A673 (cell line): ENCODE measurements around the gene IRF2. TPM values are rescaled to one million over a fixed set of nuclear protein-coding genes. Genes with fewer than 3 reads are reported as not detected.
"Not testable (repeated sequence)": the region's sequence is repeated elsewhere in the genome, so short reads cannot be mapped to it uniquely, and the experiment has no call there.

Experiments used
- BruUV-seq: library from RNA; stranded (reverse); fragments of 400-500 nt; replicated peaks from 2 replicates; lab custom pipeline; 2021; lab: Mats Ljungman, UMichigan
- CTCF ChIA-PET: fragments of 300-600 bp; sonication (Branson Sonifier 250); formaldehyde crosslinking; loops from one replicate; lab custom pipeline; 2022; ENCODE audit warnings: antibody characterized with exemption; lab: Charles Lee
- POLR2A ChIA-PET: fragments of 300-600 bp; sonication (Branson Sonifier 250); formaldehyde crosslinking; loops from one replicate; lab custom pipeline; 2022; ENCODE audit warnings: antibody characterized with exemption; ENCODE audit not compliant: low non-redundant PET; lab: Charles Lee
- DNase-seq: peaks from one replicate; pipeline ENCODE4 v3.0.0-alpha.2; 2015; ENCODE audit warnings: low spot score
- H3K27ac ChIP-seq: fragments of 200-600 bp; sonication (generic); 2 replicates; pipeline ENCODE4 v1.5.1; 2016; ENCODE audit warnings: mixed run types, low read depth, mild to moderate bottlenecking, mixed read lengths, antibody characterized with exemption, low read length; ENCODE audit not compliant: poor library complexity, severe bottlenecking
- H3K27me3 ChIP-seq: fragments of 200-600 bp; sonication (generic); replicated peaks from 2 replicates; pipeline ENCODE4 v1.6.1; 2017; ENCODE audit warnings: mixed run types, low read depth, mild to moderate bottlenecking, mixed read lengths, antibody characterized with exemption, low read length; ENCODE audit not compliant: insufficient read depth, poor library complexity
- H3K36me3 ChIP-seq: fragments of 200-600 bp; sonication (generic); 2 replicates; pipeline ENCODE4 v1.6.1; 2016; ENCODE audit warnings: mixed run types, mild to moderate bottlenecking, mixed read lengths, antibody characterized with exemption, low read length; ENCODE audit not compliant: insufficient read depth, poor library complexity, severe bottlenecking
- H3K4me1 ChIP-seq: fragments of 200-600 bp; sonication (generic); 2 replicates; pipeline ENCODE4 v1.6.1; 2017; ENCODE audit warnings: mixed run types, mild to moderate bottlenecking, mixed read lengths, antibody characterized with exemption, low read length; ENCODE audit not compliant: insufficient read depth, poor library complexity, severe bottlenecking
- H3K4me3 ChIP-seq: fragments of 200-600 bp; sonication (generic); 2 replicates; pipeline ENCODE4 v1.5.1; 2016; ENCODE audit warnings: low read depth, mixed run types, mild to moderate bottlenecking, mixed read lengths, low read length; ENCODE audit not compliant: poor library complexity, severe bottlenecking
- H3K9me3 ChIP-seq: fragments of 200-600 bp; sonication (generic); 2 replicates; pipeline ENCODE4 v1.6.1; 2016; ENCODE audit warnings: mixed run types, low read depth, mild to moderate bottlenecking, mixed read lengths, antibody characterized with exemption, low read length; ENCODE audit not compliant: poor library complexity, severe bottlenecking
- EZH2 ChIP-seq: fragments of 200-600 bp; sonication (generic); IDR thresholded peaks from 2 replicates; pipeline ENCODE4 v1.6.1; 2017; ENCODE audit warnings: borderline replicate concordance, low read depth, mild to moderate bottlenecking, mixed read lengths, antibody characterized with exemption, low read length; ENCODE audit not compliant: poor library complexity, severe bottlenecking
- intact Hi-C: fragments of 100-400 bp; cut with micrococcal nuclease; formaldehyde crosslinking; loops from one replicate; pipeline ENCODE4 v1.10.0; 2022; ENCODE audit not compliant: unreplicated experiment
- total RNA-seq: library from RNA; stranded (reverse); gene quantifications from 2 replicates; pipeline ENCODE4 v1.2.3, GENCODE V29; 2021
- TF ChIP-seq, protein P1 (sequence below): fragments of 300-800, 200-600 bp; sonication (generic); conservative IDR thresholded peaks from 2 replicates; pipeline ENCODE4 v1.5.1; 2017; ENCODE audit warnings: low read depth, mild to moderate bottlenecking, antibody characterized with exemption, low read length, moderate library complexity, mixed read lengths

The IRF2 gene
- total RNA-seq, 1 experiment from 2014 or later, result 28.2 TPM

DNA sequence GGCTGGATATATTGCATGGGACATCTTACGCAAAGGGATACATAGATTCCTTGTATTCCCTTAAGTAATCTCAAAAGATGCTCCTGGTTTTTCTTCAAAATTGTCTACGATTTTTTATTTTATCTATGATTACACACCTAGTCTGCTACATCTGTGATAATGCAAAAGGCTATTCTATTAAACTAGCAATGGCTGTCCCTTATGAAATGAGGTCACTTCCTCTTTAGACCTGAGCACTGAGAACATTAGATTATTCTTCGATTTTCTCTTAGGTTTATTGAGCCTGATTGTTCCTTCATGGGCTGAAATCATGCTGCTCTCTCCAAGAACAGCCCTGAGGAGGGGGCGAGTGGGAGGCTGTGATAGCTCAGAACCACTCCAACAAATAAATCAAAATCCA lies 129.9 kb downstream of the IRF2 start:
- POLR2A ChIA-PET, result no interaction called here
- intact Hi-C loops, result no loop called here

DNA sequence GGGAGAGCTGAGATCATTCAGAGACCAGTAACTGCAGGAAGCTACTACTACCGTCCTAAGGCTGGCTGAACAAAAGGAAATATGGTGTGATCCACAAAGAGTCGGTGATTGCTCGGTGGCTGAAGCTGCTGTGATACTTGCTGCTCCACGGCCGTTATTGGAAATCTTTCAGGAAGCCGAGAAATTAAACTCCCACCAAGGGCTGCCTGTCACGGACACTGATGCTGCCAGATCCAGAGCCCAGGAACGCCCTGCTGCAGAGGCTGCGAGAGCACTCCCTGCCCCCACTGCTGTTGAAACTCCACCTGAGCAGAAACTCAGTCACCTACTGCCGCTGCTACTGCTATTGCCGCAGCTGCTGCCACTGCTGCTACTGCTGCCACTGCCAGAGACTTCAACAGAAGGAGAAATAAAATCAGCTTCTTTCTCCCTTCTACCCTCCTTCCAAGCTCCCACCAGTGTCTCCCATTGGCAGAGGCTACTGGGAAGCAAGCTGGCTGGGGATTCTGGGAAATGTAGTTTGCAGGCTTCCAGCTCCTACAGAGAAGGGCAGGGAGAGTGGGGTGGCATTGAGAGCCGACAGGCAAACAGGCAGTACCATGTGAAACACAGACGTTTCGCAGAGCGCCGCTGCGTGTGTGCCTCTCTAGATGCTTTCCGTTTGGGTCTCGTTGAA lies 130.7 kb downstream of the IRF2 start:
- no peaks in the 10 kb centered on the region for H3K9me3 ChIP-seq
- CTCF ChIA-PET, result no interaction called here
- TSS peak; percentile 78 for BruUV-seq
- H3K4me1 ChIP-seq, result peaks cover 25% of the 10 kb centered on the region
- H3K36me3 ChIP-seq, result no peaks in the 10 kb centered on the region
- TF ChIP-seq, protein P1, sequence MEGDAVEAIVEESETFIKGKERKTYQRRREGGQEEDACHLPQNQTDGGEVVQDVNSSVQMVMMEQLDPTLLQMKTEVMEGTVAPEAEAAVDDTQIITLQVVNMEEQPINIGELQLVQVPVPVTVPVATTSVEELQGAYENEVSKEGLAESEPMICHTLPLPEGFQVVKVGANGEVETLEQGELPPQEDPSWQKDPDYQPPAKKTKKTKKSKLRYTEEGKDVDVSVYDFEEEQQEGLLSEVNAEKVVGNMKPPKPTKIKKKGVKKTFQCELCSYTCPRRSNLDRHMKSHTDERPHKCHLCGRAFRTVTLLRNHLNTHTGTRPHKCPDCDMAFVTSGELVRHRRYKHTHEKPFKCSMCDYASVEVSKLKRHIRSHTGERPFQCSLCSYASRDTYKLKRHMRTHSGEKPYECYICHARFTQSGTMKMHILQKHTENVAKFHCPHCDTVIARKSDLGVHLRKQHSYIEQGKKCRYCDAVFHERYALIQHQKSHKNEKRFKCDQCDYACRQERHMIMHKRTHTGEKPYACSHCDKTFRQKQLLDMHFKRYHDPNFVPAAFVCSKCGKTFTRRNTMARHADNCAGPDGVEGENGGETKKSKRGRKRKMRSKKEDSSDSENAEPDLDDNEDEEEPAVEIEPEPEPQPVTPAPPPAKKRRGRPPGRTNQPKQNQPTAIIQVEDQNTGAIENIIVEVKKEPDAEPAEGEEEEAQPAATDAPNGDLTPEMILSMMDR, result no peak
- TF ChIP-seq EZH2, result no peak
- POLR2A ChIA-PET, result no interaction called here
- H3K4me3 ChIP-seq, result peak overlapping the region; percentile 55
- DNase-seq, result peak; percentile 91
- intact Hi-C loops, result no loop called here
- H3K27ac ChIP-seq, result peak overlapping the region; percentile 67
- H3K27me3 ChIP-seq, result no peaks in the 10 kb centered on the region

More for the DNA sequence above, 129.9 kb downstream of the IRF2 start:
- no peak for TF ChIP-seq EZH2
- TF ChIP-seq, protein P1, result no peak
- no peak for DNase-seq
- CTCF ChIA-PET, result no interaction called here
- H3K27ac ChIP-seq, result no peak overlapping the region
- H3K4me1 ChIP-seq, result peaks cover 32% of the 10 kb centered on the region
- no peaks in the 10 kb centered on the region for H3K36me3 ChIP-seq
- H3K27me3 ChIP-seq, result no peaks in the 10 kb centered on the region
- H3K9me3 ChIP-seq, result no peaks in the 10 kb centered on the region
- H3K4me3 ChIP-seq, result no peak overlapping the region
- BruUV-seq, result no TSS peak

DNA sequence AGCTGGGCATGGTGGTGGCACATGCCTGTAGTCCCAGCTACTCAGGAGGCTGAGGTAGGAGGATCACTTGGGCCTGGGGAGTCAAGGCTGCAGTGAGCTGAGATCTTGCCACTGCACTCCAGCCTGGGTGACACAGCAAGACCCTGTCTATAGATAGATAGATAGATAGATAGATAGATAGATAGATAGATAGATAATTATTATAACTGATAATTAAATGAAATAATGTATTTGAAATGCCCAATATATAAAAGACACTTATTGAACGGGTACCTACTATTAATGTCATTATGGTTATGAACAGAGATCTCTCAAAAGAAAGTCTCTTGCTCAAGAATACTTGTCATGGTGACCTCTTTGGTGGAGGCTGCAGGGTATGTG lies 131.5 kb downstream of the IRF2 start:
- BruUV-seq, H3K36me3 ChIP-seq, POLR2A ChIA-PET, H3K27me3 ChIP-seq, H3K4me3 ChIP-seq, DNase-seq, CTCF ChIA-PET, H3K9me3 ChIP-seq, intact Hi-C loops: not testable (repeated sequence)
- peaks cover 18% of the 10 kb centered on the region for H3K4me1 ChIP-seq
- peak overlapping the region; percentile 67 for H3K27ac ChIP-seq
